Smooth muscle cell (in vitro differentiated cells): Measurements from ENCODE around the gene MICALL1. TPM values are rescaled to one million over a fixed set of nuclear protein-coding genes. Genes with fewer than 3 reads are reported as not detected.

Source experiments
- DNase-seq: peaks from one replicate; lab custom pipeline; 2025; ENCODE audit not compliant: unreplicated experiment; lab: John Stamatoyannopoulos, UW
- H2AFZ ChIP-seq: fragments of 200-600 bp; sonication (generic); 2 replicates; pipeline ENCODE4 v1.6.0; 2016; ENCODE audit warnings: antibody characterized with exemption, low read depth, mild to moderate bottlenecking
- H3F3A ChIP-seq: fragments of 200-600 bp; sonication (generic); 2 replicates; pipeline ENCODE4 v1.6.0; 2017; ENCODE audit warnings: antibody characterized with exemption, low read depth
- H3K27ac ChIP-seq: fragments of 200-600 bp; sonication (generic); 2 replicates; pipeline ENCODE4 v1.5.1; 2016; ENCODE audit warnings: low read depth, mild to moderate bottlenecking
- H3K27me3 ChIP-seq: fragments of 200-600 bp; sonication (generic); 2 replicates; pipeline ENCODE4 v1.6.1; 2016; ENCODE audit warnings: low read depth, mild to moderate bottlenecking
- H3K36me3 ChIP-seq: fragments of 200-600 bp; sonication (generic); 2 replicates; pipeline ENCODE4 v1.5.1; 2016; ENCODE audit warnings: low read depth
- H3K4me1 ChIP-seq: fragments of 200-600 bp; sonication (generic); 2 replicates; pipeline ENCODE4 v1.5.1; 2016; ENCODE audit warnings: low read depth
- H3K4me2 ChIP-seq: fragments of 200-600 bp; sonication (generic); 2 replicates; pipeline ENCODE4 v1.6.0; 2016; ENCODE audit warnings: mild to moderate bottlenecking
- H3K4me3 ChIP-seq: fragments of 200-600 bp; sonication (generic); 2 replicates; pipeline ENCODE4 v1.5.1; 2016; ENCODE audit warnings: mild to moderate bottlenecking
- H3K79me2 ChIP-seq: fragments of 200-600 bp; sonication (generic); 2 replicates; pipeline ENCODE4 v1.6.0; 2016; ENCODE audit warnings: low read depth, mild to moderate bottlenecking
- H3K9ac ChIP-seq: fragments of 200-600 bp; sonication (generic); 2 replicates; pipeline ENCODE4 v1.6.0; 2016; ENCODE audit warnings: low read depth
- H3K9me3 ChIP-seq: fragments of 200-600 bp; sonication (generic); replicated peaks from 2 replicates; pipeline ENCODE4 v1.5.1; 2016; ENCODE audit warnings: low read depth
- H4K20me1 ChIP-seq: fragments of 200-600 bp; sonication (generic); 2 replicates; pipeline ENCODE4 v1.6.0; 2016; ENCODE audit warnings: low read depth
- CTCF ChIP-seq: fragments of 200-600 bp; sonication (generic); IDR thresholded peaks from 2 replicates; pipeline ENCODE4 v1.5.1; 2017; ENCODE audit warnings: borderline replicate concordance, mild to moderate bottlenecking, antibody characterized with exemption; ENCODE audit not compliant: insufficient read depth, poor library complexity, severe bottlenecking
- WGBS: methylation state at CpG from one replicate; pipeline ENCODE4 v1.1.7; 2016; ENCODE audit warnings: low lambda C conversion rate; 5-methylcytosine and 5-hydroxymethylcytosine counted together
- polyA plus RNA-seq: library from polyadenylated mRNA; unstranded; fragments of >200 nt; fragmentation: Nextera tagmentation; extraction: Ambion mirVana; gene quantifications from 2 replicates; pipeline ENCODE4 v1.2.1, GENCODE V29; 2016
- total RNA-seq: library from RNA; depleted of rRNA; stranded (reverse); fragments of >200 nt; gene quantifications from 2 replicates; pipeline ENCODE4 v1.2.3, GENCODE V29; 2014

The MICALL1 gene
- total and polyA plus RNA-seq, 2 experiments from 2014 or later: 8.7 to 24.9 TPM

- H3K27ac ChIP-seq: no peak overlapping the region
- no peaks in the 10 kb centered on the region for H3K27me3 ChIP-seq
- no peak for DNase-seq
- H3K4me3 ChIP-seq: no peak overlapping the region
- no peak for TF ChIP-seq CTCF
- peaks cover 17% of the 10 kb centered on the region for H4K20me1 ChIP-seq
- peaks cover 3% of the 10 kb centered on the region for H3F3A ChIP-seq
- whole genome bisulfite sequencing: 92% methylated on average over 14 of the region's 14 CpGs
- no peaks in the 10 kb centered on the region for H3K9me3 ChIP-seq
- H3K79me2 ChIP-seq: no peaks in the 10 kb centered on the region
- H3K36me3 ChIP-seq: no peaks in the 10 kb centered on the region
- H3K4me2 ChIP-seq: no peak overlapping the region
- H2AFZ ChIP-seq: no peak overlapping the region
- no peak overlapping the region for H3K9ac ChIP-seq
- H3K4me1 ChIP-seq: peaks cover 13% of the 10 kb centered on the region
Observed at GRCh38 chr22:37967637-37968451, 61.7 kb downstream of the MICALL1 start.

GRCh38 chr22:37968452-37969251, 62.6 kb downstream of the MICALL1 start:
- WGBS: 89% methylated on average over 5 of the region's 5 CpGs
- Histone ChIP-seq H2AFZ (no peak overlapping the region), H3K27me3 (no peaks in the 10 kb centered on the region), H3K79me2 (no peaks in the 10 kb centered on the region), H3K27ac (no peak overlapping the region), H3K4me1 (peaks cover 13% of the 10 kb centered on the region), H4K20me1 (peaks cover 17% of the 10 kb centered on the region), H3F3A (peaks cover 3% of the 10 kb centered on the region), H3K4me2 (no peak overlapping the region), H3K36me3 (no peaks in the 10 kb centered on the region), H3K4me3 (no peak overlapping the region), H3K9ac (no peak overlapping the region), H3K9me3 (no peaks in the 10 kb centered on the region)
- TF ChIP-seq CTCF: no peak
- no peak for DNase-seq

GRCh38 chr22:37970864-37971263, 64.8 kb downstream of the MICALL1 start:
- no peaks in the 10 kb centered on the region for H3K9me3 ChIP-seq
- no peaks in the 10 kb centered on the region for H3K36me3 ChIP-seq
- H3K79me2 ChIP-seq: no peaks in the 10 kb centered on the region
- H3K4me3 ChIP-seq: no peak overlapping the region
- H3K4me1 ChIP-seq: peaks cover 13% of the 10 kb centered on the region
- no peak overlapping the region for H2AFZ ChIP-seq
- no peaks in the 10 kb centered on the region for H3K27me3 ChIP-seq
- H3F3A ChIP-seq: no peaks in the 10 kb centered on the region
- DNase-seq: no peak
- H4K20me1 ChIP-seq: peaks cover 11% of the 10 kb centered on the region
- no peak overlapping the region for H3K27ac ChIP-seq
- H3K9ac ChIP-seq: no peak overlapping the region
- no peak overlapping the region for H3K4me2 ChIP-seq
- no peak for TF ChIP-seq CTCF
- WGBS: 97% methylated on average over 4 of the region's 4 CpGs
